Measurements from ENCODE around the gene HOXB8. TPM values are rescaled to one million over a fixed set of nuclear protein-coding genes. Genes with fewer than 3 reads are reported as not detected.

Gene HOXB8
- total RNA-seq, 1 donor from 2014 or later = not detected

GRCh38 chr17:48634493-48635208 is 19.6 kb upstream of the HOXB8 start:
- no peak for FAIRE-seq
- Histone ChIP-seq H3K4me1 (ENCODE audit: insufficient read depth, low read length) (peaks cover 3% of the 10 kb centered on the region), H3K27ac (ENCODE audit: low read depth, low read length) (no peak overlapping the region), H3K79me2 (ENCODE audit: insufficient read depth, low read length) (no peaks in the 10 kb centered on the region), H3K36me3 (ENCODE audit: insufficient read depth, low read length) (no peaks in the 10 kb centered on the region), H3K9me3 (ENCODE audit: insufficient read depth, low read depth, low read length) (peaks cover 9% of the 10 kb centered on the region), H2AFZ (ENCODE audit: low read depth, low read length) (no peak overlapping the region), H3K27me3 (ENCODE audit: insufficient read depth, low read length) (peaks cover 99% of the 10 kb centered on the region), H4K20me1 (ENCODE audit: insufficient read depth, low read length) (peaks cover 6% of the 10 kb centered on the region), H3K4me3 (ENCODE audit: insufficient read depth, low read depth, low read length) (no peak overlapping the region), H3K9ac (ENCODE audit: low read length) (no peak overlapping the region), H3K4me2 (ENCODE audit: low read length) (no peak overlapping the region)
- H3K27me3 Mint-ChIP-seq (ENCODE audit: low read depth, unreplicated experiment) = peaks cover 96% of the 10 kb centered on the region
- DNase-seq (ENCODE audit: low read depth) = no peak
- H3K9me3 Mint-ChIP-seq (ENCODE audit: unreplicated experiment) = peaks cover 12% of the 10 kb centered on the region
- peaks cover 10% of the 10 kb centered on the region for H3K36me3 Mint-ChIP-seq (ENCODE audit: low read depth, unreplicated experiment)
- H3K27ac Mint-ChIP-seq (ENCODE audit: unreplicated experiment) = peak overlapping the region; percentile 26
- H3K4me3 Mint-ChIP-seq (ENCODE audit: unreplicated experiment) = no peak overlapping the region
- H3K4me1 Mint-ChIP-seq (ENCODE audit: low read depth, unreplicated experiment) = peaks cover 5% of the 10 kb centered on the region
- TF ChIP-seq CTCF (IDR thresholded peaks at IDR 0.05; ENCODE audit: insufficient read depth, low read depth, low read length) (no peak), EZH2 (IDR thresholded peaks at IDR 0.05; ENCODE audit: insufficient read depth, low read length) (no peak)

GRCh38 chr17:48633266-48633677 is 18.2 kb upstream of the HOXB8 start:
- H3K4me1 Mint-ChIP-seq (ENCODE audit: low read depth, unreplicated experiment) = peaks cover 5% of the 10 kb centered on the region
- DNase-seq (ENCODE audit: low read depth) (no peak), FAIRE-seq (no peak)
- Histone ChIP-seq H3K9me3 (ENCODE audit: insufficient read depth, low read depth, low read length) (peaks cover 9% of the 10 kb centered on the region), H3K27me3 (ENCODE audit: insufficient read depth, low read length) (peaks cover 99% of the 10 kb centered on the region), H3K4me1 (ENCODE audit: insufficient read depth, low read length) (peaks cover 3% of the 10 kb centered on the region), H3K36me3 (ENCODE audit: insufficient read depth, low read length) (no peaks in the 10 kb centered on the region), H3K4me2 (ENCODE audit: low read length) (no peak overlapping the region), H3K27ac (ENCODE audit: low read depth, low read length) (no peak overlapping the region), H4K20me1 (ENCODE audit: insufficient read depth, low read length) (peaks cover 6% of the 10 kb centered on the region), H3K9ac (ENCODE audit: low read length) (no peak overlapping the region), H3K79me2 (ENCODE audit: insufficient read depth, low read length) (no peaks in the 10 kb centered on the region), H3K4me3 (ENCODE audit: insufficient read depth, low read depth, low read length) (no peak overlapping the region), H2AFZ (ENCODE audit: low read depth, low read length) (no peak overlapping the region)
- peaks cover 10% of the 10 kb centered on the region for H3K36me3 Mint-ChIP-seq (ENCODE audit: low read depth, unreplicated experiment)
- TF ChIP-seq EZH2 (IDR thresholded peaks at IDR 0.05; ENCODE audit: insufficient read depth, low read length) (peak; percentile 95), CTCF (IDR thresholded peaks at IDR 0.05; ENCODE audit: insufficient read depth, low read depth, low read length) (no peak)
- no peak overlapping the region for H3K27ac Mint-ChIP-seq (ENCODE audit: unreplicated experiment)
- peaks cover 95% of the 10 kb centered on the region for H3K27me3 Mint-ChIP-seq (ENCODE audit: low read depth, unreplicated experiment)
- H3K4me3 Mint-ChIP-seq (ENCODE audit: unreplicated experiment) = no peak overlapping the region
- peaks cover 12% of the 10 kb centered on the region for H3K9me3 Mint-ChIP-seq (ENCODE audit: unreplicated experiment)

Data from astrocyte (in vitro differentiated cells and primary cell).